NAMALWA (cell line): ENCODE results near the gene AJAP1.
A peak's percentile ranks its signal among the peaks of the same experiment; 100 is the strongest.

Source experiments
- DNase-seq: peaks from one replicate; pipeline ENCODE4 v3.0.0-alpha.2; 2015; ENCODE audit warnings: low spot score

AJAP1 gene

DNA sequence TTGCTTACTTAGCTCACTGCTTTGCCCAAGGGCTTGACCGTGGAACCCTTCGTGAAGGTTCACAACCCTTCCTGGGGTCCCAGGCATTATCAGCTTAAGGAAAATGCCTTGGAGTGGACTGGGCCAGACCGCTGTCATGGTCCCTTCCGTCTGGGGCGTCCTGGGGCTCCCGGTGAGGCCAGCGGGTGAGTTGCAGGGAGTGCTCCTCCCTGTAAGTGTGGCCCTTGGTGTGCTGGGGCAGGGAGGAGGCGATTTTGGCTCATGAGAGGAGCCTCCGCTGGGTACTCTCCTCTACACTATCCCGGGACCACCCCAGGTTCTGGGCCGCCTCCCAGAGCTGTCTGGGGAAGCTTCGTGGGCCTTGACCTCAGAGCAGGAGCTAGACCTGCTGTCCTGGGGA, 48.1 kb downstream of the AJAP1 start:
- no peak for DNase-seq

DNA sequence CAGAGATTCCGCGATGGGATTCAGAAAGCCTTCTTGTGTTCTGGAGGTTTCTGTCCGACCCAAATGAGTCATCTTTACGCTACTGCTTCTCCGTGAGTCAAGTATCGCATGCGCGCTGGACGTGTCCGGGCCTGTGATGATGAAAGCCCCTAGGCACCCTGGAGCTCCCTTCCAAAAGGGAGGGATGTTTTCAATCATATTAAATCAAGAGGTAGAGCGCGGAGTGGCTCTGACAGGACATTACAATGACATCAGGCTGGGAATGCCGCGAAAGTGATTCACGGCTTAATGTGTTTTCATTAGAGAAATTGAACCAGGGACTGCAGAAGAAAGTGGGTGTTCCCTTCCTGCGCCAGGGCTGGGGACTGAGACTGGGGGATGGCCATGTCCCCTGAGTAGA, 48.5 kb downstream of the AJAP1 start:
- DNase-seq: no peak

DNA sequence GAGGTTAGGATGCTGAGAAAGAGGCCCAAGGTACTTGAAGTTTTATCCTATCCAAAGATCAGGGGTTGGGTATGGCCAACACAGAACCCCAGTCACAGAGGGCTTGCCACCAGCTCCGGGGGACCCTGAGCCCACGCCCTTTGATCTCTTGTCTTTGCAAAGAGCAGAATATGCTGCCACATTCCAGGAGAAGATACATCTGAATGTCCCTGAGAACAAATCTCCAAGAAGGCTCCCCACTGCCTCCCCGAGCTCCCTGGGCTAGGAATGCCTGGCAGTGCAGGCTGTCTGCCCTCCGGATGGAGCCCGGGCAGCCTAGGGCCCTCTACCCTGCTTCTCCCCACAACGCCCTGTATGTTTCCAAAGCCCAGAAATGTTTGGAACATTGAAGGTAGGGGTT, 49.2 kb downstream of the AJAP1 start:
- DNase-seq: no peak

GRCh38 chr1:4708840-4709507, 54.6 kb downstream of the AJAP1 start:
- no peak for DNase-seq

DNA sequence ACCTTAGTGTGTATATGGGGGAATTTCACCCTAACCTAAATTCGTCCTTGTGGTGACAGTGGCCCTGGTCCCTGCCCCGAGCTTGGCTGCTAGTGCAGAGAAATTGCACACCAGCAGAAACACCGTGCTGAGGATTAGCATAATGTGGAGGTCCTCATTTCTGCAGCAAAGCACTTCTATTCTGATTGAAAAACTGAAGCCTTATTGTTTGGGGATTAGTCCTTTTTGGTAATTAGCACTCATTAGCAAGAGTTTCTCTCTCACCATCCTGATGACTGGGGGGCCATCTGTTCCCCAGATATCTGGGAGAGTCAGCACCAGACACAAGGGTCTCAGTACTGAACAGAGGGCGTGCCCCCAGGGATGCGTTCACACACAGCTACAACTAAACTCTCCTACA, 55.2 kb downstream of the AJAP1 start:
- no peak for DNase-seq

DNA sequence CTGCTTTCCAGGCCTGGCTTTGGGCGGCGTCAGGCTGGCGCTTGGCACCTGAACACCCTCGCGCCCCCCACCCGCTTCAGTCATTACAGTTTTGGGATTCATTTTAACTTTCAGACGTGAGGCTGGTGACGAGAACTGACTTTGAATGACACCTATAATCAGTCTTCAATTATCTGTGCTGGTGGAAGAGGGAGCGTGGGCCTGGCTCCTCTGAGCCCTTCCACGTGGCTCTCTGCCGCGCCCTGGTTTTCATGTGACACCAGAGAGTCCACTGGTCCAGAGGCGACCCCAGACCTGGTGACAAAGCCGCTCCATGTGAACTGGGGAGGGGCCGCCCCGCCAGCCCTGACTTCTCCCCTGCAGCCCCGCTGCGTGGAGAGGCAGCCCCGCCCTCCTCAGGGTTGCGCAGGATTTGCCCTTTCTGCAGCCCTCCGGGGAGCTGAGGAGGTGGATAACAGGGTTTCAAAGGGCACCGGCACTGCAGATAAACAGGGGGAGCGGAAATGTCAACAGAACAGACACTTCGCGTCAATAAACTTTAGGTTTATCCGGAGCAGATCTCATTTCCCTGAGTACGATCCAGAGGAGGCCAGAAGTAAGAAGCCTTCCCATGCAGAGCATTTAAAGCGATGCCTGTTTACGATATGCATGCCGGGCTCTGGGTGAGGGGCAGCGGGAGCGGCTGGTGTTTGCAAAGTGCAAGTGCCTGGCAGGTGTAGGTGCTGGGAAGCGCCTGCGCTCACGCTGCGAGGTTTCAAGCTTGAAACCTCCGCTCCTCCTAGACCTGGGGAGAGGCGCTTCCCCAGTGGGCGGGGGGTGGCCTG, 56.4 kb downstream of the AJAP1 start:
- DNase-seq: no peak

DNA sequence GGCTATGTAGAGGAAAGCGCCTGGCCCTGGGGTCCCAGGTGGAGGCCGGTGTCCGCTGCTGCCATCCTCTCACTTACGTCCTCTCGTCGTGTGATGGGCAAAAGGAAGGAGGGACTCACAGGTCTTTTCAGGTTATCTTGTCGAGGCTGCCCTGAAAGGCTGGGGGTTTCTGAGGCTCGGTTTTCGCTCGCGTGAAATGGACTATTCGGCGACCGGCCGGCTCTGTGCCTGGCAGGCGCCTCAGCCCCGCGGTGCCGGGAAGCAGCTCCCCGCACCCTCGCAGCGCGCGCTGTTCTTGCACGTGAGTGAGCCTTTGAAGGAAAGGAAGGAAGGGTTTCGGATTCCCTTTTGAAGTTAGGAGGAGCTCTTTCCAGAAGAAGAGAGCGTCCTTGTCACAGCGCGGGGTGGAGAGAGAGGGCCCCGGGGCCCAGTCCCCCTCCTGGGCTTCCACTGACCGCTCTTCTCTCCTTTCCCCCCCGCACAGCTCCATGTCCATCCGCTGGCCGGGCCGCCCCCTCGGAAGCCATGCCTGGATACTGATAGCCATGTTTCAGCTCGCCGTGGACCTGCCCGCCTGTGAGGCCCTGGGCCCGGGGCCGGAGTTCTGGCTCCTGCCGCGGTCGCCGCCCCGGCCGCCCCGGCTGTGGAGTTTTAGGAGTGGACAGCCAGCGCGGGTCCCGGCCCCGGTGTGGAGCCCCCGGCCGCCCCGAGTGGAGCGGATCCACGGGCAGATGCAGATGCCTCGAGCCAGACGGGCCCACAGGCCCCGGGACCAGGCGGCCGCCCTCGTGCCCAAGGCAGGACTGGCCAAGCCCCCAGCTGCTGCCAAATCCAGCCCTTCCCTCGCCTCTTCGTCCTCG, 57.2 kb downstream of the AJAP1 start:
- no peak for DNase-seq

- DNase-seq: no peak
Measured at GRCh38 chr1:4713669-4714068, 59.3 kb downstream of the AJAP1 start.

GRCh38 chr1:4716406-4716805, 62.0 kb downstream of the AJAP1 start:
- no peak for DNase-seq

- DNase-seq: no peak
Measured at GRCh38 chr1:4718071-4718470, 63.7 kb downstream of the AJAP1 start.

DNA sequence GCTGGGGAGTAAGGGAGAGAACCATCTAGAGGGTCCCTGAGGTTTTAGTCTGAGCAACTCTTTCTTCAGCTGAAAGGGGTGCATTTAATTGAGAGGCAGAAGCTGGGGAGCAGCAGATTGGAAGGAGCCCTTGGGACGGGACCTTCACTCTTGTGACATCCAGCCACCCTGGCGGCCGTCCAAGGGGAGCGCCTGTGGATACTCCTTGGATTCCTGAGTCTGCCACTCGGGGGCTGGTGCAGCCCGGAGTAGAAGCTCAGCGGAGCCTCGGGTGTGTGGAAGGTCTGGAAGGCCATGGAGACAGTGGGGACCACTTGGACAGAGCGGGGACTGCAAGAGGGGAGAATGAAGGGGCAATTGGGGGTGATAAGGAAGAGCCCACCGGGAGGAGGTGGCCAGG, 68.7 kb downstream of the AJAP1 start:
- DNase-seq: no peak

DNA sequence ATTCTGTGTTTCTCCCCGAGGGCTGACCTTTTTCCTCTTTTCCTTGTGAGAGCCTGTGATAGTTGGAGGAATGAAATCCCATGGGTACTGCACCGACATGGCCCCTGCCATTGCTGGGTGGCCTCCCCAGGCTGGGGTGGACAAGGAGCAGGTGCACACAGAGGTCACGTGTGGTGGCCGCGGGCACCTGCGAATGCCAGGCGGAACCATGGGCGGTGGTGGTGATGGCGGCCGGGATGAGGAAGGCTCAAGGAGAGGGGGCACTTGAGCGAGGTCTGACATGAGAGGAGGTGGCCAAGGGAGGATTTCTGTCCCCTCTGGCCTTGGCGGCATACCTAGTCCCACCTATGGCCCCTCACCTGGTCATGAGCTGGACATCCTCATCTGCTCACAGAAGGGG, 69.6 kb downstream of the AJAP1 start:
- DNase-seq: no peak

DNA sequence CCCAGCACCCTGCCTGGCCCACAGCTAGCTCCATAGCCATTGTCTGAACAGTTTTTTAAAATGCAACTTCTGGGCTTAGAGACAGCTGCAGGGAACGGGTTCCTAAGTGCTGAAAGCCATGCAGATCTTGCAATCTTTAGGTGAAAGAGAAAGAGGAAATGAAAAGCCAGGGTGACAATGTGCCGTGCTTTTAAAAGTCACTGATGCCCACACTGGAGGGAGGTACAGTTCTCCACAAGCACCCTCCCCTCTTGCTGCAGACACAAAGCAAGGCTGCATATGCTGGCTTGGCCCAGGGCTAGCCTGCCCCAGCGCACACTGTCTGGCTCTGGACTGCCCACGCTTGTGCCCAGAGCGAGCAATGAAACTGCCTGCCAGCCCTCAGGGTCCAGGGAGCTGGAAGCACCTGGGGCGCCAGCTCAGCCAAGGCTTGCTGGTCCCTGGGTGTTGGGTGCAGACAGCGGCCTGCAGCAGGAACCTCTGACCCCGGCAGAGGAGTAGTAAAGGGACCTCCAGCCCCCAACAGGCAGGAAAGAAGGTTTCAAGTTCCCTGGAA, 70.4 kb downstream of the AJAP1 start:
- peak; percentile 12 for DNase-seq

GRCh38 chr1:4725416-4725815, 71.0 kb downstream of the AJAP1 start:
- no peak for DNase-seq

- no peak for DNase-seq
Measured at GRCh38 chr1:4726620-4727341, 72.4 kb downstream of the AJAP1 start.

- DNase-seq: no peak
Measured at GRCh38 chr1:4728319-4729089, 74.1 kb downstream of the AJAP1 start.

- no peak for DNase-seq
Measured at GRCh38 chr1:4729090-4729471, 74.7 kb downstream of the AJAP1 start.

DNA sequence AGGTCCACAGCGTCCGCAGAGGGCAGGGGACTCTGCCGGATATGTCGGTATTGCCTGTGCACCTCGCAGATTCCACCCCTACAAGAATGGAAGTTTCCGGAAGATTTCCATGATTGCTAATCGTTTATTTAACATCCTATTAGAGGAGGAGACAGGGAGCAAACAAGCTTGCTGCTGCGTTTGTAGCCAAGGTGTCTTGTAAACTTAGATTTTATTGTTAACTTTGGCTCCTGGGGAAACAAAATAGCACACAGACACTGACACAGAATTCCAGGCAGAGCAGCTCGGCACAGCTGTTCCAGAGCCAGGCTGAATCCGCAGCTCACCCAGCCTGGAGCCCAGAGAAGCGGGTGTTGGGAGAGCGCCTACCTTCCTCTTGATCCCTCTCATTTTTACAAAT, 75.7 kb downstream of the AJAP1 start:
- DNase-seq: no peak

DNA sequence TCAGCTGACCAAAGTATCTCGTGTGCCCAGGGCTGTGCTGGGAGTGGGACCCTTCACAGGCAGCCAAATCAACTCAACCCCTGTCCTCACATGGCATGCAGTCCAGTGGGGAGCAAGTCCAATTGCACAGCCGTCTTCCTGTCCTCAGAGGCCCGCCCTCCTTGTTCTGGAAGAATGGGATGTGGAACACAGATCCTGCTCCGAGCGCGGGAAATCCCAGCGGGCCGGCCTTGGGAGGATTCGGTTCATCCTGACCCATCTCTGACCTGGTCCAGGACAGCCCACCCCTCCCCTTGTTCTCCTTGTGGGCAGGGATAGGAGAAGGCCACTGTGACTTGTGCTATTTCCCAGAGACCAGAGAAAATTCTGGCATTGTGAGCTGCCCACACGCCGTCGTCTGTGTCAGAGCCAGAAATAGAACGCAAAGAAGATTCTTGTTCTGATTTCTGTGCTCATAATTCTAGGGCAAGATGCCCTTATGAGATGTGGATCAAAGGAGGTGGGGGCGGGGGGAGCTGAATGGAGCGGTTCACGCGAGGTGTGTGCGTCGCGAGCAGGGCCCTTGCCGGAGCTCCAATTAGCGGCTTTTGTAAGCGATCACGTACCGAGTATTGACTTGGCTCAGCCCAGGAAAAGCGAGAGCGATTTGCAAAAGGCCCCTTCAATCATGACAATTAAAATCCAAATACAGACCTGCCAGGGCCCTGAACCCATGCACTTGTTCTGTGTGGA, 79.2 kb downstream of the AJAP1 start:
- no peak for DNase-seq

DNA sequence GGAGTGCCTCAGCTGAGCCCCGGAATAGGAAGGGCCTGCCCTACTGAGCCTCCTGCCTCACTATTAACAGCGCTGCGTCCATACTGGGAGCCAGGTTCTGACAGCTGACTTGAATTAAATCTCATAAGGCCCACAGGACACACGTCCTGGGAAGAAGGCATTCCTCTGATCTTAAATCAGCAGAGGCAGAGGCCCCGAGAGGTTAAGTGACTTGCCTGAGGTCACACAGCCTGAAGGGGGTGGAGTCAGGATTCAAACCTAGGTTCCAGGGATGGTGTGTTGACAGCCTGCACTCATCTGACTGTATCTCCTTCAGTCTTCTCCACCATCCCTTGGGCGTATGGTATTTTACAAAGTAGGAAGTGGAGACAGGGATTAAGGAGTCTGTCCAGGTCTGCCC, 79.8 kb downstream of the AJAP1 start:
- no peak for DNase-seq
